ENCODE measurements around the gene EML4.

EML4 gene

GRCh38 chr2:42137125-42137841 is 31.9 kb upstream of the EML4 start:
- DNase-seq: no peak

- no peak for DNase-seq
Measured at GRCh38 chr2:42138163-42139015, 30.8 kb upstream of the EML4 start.

- DNase-seq: no peak
Measured at GRCh38 chr2:42139101-42139500, 30.1 kb upstream of the EML4 start.

DNA sequence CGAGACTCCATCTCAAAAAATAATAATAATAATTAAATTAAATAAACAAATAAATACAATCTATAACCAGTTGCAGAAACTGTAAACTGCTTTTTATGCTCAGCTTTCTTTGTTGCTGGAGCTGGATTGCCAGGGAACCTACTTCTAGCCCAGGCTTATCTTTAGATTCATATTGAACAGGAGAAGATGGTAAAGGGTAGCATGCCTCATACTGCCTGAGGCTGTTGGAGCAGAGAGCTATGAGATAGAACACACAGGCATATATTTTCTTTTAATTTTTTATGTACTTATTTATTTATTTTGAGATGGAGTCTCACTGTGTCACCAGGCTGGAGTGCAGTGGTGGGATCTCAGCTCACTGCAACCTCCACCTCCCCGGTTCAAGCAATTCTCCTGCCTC is 28.7 kb upstream of the EML4 start:
- DNase-seq: no peak

DNA sequence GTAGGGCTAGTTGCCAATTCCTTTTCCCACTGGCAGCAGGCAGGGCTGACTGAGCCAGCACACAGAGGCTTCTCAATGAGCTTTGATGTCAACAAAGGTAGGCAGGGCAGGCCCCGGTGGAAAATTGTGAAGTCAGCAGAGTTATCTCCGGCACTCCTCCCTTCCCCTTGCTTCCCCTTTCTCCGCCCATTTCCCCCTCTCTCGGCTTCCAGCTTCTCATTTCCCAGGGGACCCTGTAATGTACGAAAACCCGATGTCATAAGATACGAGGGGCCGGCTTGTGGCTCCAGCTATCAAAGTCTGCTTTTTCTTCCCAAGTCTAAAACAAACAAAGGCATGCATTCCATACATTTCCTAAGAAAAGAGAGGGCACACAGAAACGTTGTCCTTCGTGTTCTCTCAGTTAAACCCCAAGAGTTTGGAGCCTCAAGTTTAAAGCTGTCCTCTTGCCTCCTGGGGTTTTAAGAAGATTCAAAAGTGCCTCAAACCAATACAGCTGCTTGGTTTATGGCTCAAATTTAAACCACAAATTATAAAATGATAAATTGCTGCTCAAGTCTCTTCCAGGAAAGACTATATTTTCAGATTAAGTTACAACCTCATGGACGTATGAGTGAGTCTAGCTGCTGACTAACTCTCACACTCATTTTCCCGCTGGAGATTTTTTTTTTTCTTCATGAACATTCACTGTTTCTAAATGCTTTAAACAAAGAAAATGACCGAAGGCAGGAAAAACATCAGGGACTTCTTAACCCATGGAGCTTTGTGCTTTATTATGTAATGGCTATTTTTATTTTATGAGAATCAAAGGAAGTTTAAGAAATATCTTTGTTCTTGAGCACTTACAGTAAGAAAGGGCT is 27.2 kb upstream of the EML4 start:
- DNase-seq: no peak

GRCh38 chr2:42142547-42143184 is 26.5 kb upstream of the EML4 start:
- no peak for DNase-seq

- DNase-seq: no peak
Measured at GRCh38 chr2:42147641-42148274, 21.4 kb upstream of the EML4 start.

DNA sequence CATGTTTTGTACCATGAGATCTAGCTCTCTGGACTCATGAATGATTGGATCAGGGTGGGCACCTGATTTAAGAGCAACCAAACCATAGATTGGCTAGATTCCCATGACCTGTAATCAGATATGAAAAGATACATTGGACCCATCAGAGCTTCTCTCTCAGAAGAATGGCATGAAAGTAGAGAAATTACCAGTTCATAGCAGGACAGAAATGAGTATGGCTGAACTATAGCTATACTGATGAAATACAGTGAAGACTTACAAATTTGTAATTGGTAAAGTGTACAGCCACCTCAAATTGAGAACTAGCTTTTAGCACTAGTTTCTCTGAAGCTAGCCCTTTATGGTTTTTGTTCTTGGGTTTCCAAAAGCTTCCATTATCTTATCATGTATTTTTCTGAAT is 19.0 kb upstream of the EML4 start:
- DNase-seq: no peak

GRCh38 chr2:42153944-42154581 is 15.1 kb upstream of the EML4 start:
- DNase-seq: no peak

DNA sequence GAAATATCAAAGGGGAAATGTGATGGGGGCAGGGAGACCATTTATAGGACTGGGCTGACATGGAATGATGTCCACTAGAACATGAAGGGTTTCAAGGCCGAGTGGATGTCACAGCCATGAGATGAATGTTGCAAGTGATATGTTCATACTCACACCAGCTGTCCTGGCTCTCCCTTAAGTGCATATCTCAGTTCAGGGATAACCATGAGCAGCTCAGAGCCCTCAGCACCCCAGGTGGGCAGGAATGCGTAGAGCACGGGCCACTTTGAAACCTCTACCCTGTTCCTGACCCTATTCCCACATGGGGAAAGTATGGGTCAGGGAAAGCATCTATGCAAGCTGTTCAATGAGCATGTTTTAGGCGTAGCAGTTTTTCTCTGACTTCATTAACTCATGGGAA is 12.4 kb upstream of the EML4 start:
- DNase-seq: no peak

DNA sequence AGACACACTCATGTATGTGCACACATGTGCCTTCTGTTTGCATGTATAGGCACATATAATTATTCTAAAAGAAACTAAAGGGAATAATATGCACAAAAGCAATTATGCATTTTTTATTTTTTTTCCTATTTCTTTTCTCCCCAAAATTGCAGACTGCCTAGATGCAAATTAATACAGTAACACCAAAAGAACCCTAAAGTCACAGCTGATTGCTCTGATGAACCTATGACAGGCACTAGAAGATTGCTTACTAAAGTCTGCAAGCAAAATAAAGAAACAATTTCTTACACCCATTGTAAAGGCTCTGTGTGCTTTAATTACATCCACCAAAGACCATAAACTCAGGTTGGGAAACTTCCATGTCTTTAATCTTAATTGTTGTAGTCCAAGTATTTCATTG is 7.7 kb upstream of the EML4 start:
- no peak for DNase-seq

GRCh38 chr2:42163444-42164045 is 5.6 kb upstream of the EML4 start:
- DNase-seq: no peak

DNA sequence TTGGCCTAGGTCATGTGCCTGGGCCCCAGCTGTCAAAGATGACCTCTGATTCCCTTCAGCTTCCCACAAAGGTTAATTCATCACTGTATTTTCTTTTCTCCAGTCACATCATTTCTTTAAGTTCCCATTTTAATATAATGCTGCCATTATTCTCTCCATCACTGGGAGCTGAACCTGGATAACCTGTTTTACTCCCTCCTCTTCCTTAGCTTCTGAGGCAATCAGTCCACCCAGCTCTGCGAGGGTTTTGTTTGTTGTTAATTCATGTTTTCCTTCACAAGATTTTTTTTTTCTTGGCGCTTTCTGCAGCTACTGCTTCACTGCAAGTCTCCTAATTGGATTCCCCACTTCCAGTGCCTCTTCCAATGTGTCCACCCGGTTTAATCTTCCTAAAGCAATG is 5.1 kb upstream of the EML4 start:
- no peak for DNase-seq

- DNase-seq: no peak
Measured at GRCh38 chr2:42164971-42165370, 4.2 kb upstream of the EML4 start.

DNA sequence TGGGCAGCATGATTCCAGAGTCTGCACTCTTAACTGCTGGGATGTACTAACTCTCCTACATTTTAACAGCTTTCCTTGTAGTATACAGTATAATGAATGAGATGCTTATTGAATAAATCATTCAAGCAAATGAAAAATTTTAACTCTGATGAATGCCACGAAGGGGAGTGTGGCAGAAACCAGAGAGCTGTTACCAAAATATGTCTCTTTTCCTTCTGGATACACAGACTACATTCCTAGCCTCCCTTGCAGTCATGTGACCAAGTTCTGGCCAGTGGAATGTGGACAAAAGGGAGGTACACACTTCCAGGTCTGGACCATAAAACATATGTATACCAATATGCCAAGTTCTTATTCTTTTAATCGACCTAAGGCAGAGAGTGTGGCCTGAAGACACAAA is 1.7 kb upstream of the EML4 start:
- DNase-seq: no peak

DNA sequence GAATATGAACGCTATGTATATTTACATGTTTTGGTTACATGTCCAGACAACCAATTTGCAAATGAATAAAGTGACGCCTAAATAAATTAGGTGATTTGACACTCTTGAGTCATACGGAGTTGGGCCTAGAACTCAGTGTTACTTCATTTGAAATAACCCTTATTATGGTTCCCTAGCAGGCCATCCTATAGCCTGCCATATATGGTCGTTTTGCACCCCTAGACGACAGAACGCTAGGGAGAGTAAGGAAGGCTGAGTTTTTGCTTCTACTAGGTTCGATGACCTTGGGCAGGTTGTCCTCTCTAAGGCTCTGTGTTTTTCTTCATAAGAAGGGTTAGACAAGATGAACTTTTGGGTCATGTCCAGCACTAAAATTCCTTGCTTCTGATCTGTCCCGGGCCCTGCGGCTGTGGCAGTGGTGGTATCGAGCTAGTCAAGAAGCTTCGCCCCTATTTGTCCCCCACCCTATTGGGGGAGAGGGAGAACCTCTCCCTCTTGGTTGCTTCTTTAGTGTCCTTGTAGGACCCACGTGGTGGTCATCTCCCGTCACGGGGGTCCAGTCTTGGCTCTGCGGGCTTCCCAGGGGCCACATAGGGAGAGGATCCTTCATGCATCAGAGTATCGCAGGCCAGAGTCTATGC is 574 bp upstream of the EML4 start:
- DNase-seq: no peak

GRCh38 chr2:42169874-42170521 is 845 bp downstream of the EML4 start:
- DNase-seq: no peak

DNA sequence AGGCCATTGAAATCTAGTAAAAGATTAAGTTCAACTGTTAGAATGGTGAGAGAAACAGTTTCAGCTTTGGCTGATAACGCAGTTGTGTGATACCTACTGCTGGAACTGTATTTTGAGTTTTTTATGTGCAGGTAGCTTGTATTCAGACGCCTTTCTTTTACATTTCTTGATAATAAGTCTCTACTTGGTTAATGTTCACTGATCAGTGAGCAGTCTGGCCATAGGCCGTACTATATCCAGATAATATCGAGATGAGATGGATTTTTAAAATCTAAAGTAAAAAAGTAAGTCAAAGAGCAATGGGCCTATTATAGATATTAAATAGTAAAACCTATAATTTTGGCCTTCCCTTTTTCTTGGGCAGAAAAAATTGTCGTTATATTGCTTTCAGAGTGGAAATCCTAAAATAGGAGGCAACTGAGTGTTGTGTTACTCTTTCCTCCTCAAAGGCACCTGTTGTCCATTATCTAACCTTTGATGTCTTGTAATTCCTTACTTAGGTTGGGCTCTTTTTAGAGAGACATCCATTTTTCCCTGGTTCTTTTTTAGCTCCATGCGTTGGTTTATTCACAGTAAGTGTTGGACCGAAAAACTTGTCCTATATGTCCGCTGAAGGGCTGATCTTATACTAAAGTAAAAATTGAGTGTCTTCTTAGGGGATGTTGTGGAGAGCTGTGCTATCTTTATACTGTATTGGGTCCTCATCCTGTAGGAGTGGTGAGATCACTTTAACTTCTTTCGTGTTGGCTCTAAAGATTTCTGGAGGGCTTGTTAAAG is 1.7 kb downstream of the EML4 start:
- DNase-seq: no peak

DNA sequence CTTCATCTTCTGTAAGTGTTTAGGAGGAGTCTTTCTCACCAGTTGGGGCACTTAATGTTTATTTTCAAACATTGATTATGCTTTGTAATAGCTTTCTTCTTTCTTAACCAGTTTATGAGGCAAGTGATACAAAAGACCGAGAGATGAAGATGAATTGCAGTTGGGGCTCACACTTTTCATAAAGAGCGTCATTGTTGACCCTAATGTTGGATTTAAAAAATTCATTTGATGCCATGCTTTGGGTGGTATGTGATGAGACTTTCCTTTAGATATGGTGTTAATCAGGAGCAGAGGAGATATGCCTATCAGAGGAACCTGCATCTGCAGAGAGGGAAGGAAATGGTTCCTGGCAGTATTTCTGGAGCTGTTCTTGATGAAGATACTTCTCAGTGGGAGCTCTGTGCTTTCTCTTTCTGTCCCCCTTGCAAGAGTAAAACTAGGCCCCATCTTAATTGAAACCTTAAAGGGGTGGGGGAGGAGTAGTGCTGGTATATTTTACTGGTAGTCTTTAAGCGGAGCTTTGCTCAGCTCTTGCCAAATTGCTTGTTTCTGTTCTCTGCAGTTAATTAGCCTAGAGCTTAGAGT is 2.3 kb downstream of the EML4 start:
- DNase-seq: no peak

All from NCI-H2081 treated with DMSO at 0.1 percent for 48 hours (cell line).